ENCODE measurements around the gene NCOA1. TPM values are rescaled to one million over a fixed set of nuclear protein-coding genes. Genes with fewer than 3 reads are reported as not detected.

NCOA1 gene
- total RNA-seq, 1 experiment from 2014 or later: 4.1 TPM

DNA sequence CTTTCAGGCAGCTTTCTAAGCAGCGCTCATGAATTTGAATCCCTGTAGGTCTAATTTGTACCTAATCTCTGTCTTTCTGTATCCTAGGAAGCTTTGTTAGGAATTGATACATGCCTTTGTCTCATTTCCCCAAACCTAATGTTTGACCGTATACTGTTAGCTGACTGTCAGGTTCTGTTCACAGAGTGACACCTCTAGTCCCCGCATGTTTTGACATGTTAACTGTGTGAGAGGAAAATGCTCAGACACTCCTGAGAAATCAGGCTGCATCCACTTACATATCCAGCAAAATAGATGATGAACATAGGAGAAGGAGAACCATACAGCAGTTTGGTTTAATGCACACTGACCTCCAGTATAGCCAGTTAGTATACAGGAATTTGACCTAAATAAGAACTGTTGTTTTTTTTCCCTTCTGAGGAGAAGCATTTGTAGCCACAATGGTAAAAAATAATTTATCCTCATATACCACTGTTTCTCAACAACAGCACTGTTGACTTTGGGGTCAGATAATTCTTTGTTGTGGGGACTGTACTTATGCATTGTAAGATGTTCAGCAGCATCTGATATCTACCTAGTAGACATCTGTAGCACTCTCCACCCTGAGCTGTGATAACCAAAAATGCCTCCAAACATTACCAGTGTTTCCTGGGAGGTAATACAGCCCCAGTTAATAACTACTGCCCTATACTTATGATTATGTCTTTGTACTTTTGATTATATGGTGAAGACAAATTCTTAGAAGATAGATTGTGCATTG lies 130.9 kb downstream of the NCOA1 start:
- 0 out of 2 replicates have a peak, but pooled peaks cover 8% of the 10 kb centered on the region for H4K20me1 ChIP-seq (ENCODE audit: insufficient read depth, low read depth, low read length)
- no peaks in the 10 kb centered on the region for H3K9me2 ChIP-seq (replicated peaks; ENCODE audit: insufficient read depth, low read length)
- no peak for DNase-seq
- no peak overlapping the region for H3K27ac ChIP-seq (ENCODE audit: low read length)
- H3K9me3 ChIP-seq (ENCODE audit: low read length): no peaks in the 10 kb centered on the region
- no peak overlapping the region for H3K9ac ChIP-seq (ENCODE audit: low read length)
- no peaks in the 10 kb centered on the region for H3K27me3 ChIP-seq (ENCODE audit: low read length)
- no peak overlapping the region for H2AFZ ChIP-seq (ENCODE audit: low read length)
- no peaks in the 10 kb centered on the region for H3K4me1 ChIP-seq (ENCODE audit: low read length)
- H3K79me2 ChIP-seq (ENCODE audit: low read length): no peaks in the 10 kb centered on the region
- no peaks in the 10 kb centered on the region for H3K36me3 ChIP-seq (ENCODE audit: insufficient read depth, low read length)
- H3K4me3 ChIP-seq (ENCODE audit: low read length): no peak overlapping the region
- H3K4me2 ChIP-seq (ENCODE audit: low read depth, low read length, poor library complexity, severe bottlenecking): no peak overlapping the region

DNA sequence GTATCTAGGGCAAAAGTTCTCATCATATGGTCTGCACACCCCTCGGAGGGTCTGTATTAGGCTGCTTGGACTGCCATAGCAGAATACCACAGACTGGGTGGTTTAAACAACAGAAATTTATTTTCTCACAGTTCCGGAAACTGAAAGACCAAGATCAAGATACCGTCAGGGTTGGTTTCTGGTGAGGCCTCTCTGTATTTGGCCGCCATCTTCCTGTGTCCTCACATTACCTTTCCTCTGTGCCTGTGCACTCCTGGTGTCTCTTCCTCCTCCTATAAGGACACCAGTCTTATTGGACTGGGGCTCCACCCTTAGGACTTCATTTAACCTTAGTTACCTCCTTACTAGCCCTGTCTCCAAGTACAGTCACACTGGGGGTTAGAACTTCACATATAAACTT lies 132.5 kb downstream of the NCOA1 start:
- H3K4me3 ChIP-seq (ENCODE audit: low read length): no peak overlapping the region
- H3K79me2 ChIP-seq (ENCODE audit: low read length): no peaks in the 10 kb centered on the region
- no peak overlapping the region for H3K27ac ChIP-seq (ENCODE audit: low read length)
- no peaks in the 10 kb centered on the region for H3K9me2 ChIP-seq (replicated peaks; ENCODE audit: insufficient read depth, low read length)
- H3K36me3 ChIP-seq (ENCODE audit: insufficient read depth, low read length): no peaks in the 10 kb centered on the region
- no peaks in the 10 kb centered on the region for H3K27me3 ChIP-seq (ENCODE audit: low read length)
- no peak overlapping the region for H2AFZ ChIP-seq (ENCODE audit: low read length)
- no peaks in the 10 kb centered on the region for H3K4me1 ChIP-seq (ENCODE audit: low read length)
- no peak overlapping the region for H3K4me2 ChIP-seq (ENCODE audit: low read depth, low read length, poor library complexity, severe bottlenecking)
- H3K9ac ChIP-seq (ENCODE audit: low read length): no peak overlapping the region
- 0 out of 2 replicates have a peak, but pooled peaks cover 8% of the 10 kb centered on the region for H4K20me1 ChIP-seq (ENCODE audit: insufficient read depth, low read depth, low read length)
- no peaks in the 10 kb centered on the region for H3K9me3 ChIP-seq (ENCODE audit: low read length)
- DNase-seq: peak; percentile 32

DNA sequence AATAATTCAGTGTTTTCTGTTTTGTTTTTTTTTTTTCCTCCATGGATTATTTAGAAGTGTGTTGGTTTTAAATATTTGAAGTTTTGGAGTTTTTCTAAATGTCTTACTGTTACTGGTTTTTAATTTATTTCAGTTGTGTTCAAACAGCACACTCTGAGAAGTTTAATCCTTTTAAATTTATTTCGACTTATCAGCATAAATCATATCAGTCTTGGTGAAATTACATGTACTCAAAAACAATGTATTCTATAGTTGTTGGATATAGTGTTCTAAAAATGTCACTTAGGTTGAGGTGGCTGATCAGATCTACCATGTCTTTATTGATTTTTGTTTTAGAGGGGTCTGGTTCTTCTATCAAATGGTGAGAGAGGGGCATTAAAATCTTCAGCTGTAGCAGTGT lies 134.7 kb downstream of the NCOA1 start:
- Histone ChIP-seq H3K36me3 (ENCODE audit: insufficient read depth, low read length) (no peaks in the 10 kb centered on the region), H3K27me3 (ENCODE audit: low read length) (no peaks in the 10 kb centered on the region), H3K9ac (ENCODE audit: low read length) (no peak overlapping the region), H3K9me3 (ENCODE audit: low read length) (no peaks in the 10 kb centered on the region), H4K20me1 (ENCODE audit: insufficient read depth, low read depth, low read length) (0 out of 2 replicates have a peak, but pooled peaks cover 8% of the 10 kb centered on the region), H3K4me1 (ENCODE audit: low read length) (no peaks in the 10 kb centered on the region), H3K79me2 (ENCODE audit: low read length) (no peaks in the 10 kb centered on the region), H3K27ac (ENCODE audit: low read length) (no peak overlapping the region), H3K4me3 (ENCODE audit: low read length) (no peak overlapping the region), H2AFZ (ENCODE audit: low read length) (no peak overlapping the region), H3K9me2 (replicated peaks; ENCODE audit: insufficient read depth, low read length) (no peaks in the 10 kb centered on the region), H3K4me2 (ENCODE audit: low read depth, low read length, poor library complexity, severe bottlenecking) (no peak overlapping the region)
- DNase-seq: no peak

DNA sequence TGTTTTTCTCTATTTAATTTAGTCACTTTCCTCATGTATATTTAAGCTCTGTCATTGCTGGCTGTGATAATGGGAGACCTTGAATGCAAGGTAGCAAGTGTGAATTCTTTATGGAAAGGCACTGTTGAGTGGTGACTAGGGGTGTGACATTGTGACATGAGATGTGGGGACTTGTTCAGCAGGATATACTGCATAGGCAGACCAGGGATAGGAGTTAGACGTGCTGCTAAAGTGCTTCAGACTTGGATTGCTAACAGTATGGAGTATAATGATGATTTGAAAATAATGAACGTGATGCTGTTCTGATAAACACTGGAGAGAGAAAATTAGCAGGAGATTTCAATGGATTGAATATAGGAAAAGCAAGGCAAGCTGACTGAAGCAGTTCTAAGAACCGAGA lies 135.1 kb downstream of the NCOA1 start:
- no peak overlapping the region for H3K4me2 ChIP-seq (ENCODE audit: low read depth, low read length, poor library complexity, severe bottlenecking)
- no peaks in the 10 kb centered on the region for H3K9me2 ChIP-seq (replicated peaks; ENCODE audit: insufficient read depth, low read length)
- no peaks in the 10 kb centered on the region for H3K9me3 ChIP-seq (ENCODE audit: low read length)
- peak; percentile 28 for DNase-seq
- H3K36me3 ChIP-seq (ENCODE audit: insufficient read depth, low read length): no peaks in the 10 kb centered on the region
- no peak overlapping the region for H3K9ac ChIP-seq (ENCODE audit: low read length)
- no peaks in the 10 kb centered on the region for H3K27me3 ChIP-seq (ENCODE audit: low read length)
- H3K27ac ChIP-seq (ENCODE audit: low read length): no peak overlapping the region
- H2AFZ ChIP-seq (ENCODE audit: low read length): no peak overlapping the region
- 0 out of 2 replicates have a peak, but pooled peaks cover 8% of the 10 kb centered on the region for H4K20me1 ChIP-seq (ENCODE audit: insufficient read depth, low read depth, low read length)
- no peaks in the 10 kb centered on the region for H3K4me1 ChIP-seq (ENCODE audit: low read length)
- no peak overlapping the region for H3K4me3 ChIP-seq (ENCODE audit: low read length)
- no peaks in the 10 kb centered on the region for H3K79me2 ChIP-seq (ENCODE audit: low read length)

DNA sequence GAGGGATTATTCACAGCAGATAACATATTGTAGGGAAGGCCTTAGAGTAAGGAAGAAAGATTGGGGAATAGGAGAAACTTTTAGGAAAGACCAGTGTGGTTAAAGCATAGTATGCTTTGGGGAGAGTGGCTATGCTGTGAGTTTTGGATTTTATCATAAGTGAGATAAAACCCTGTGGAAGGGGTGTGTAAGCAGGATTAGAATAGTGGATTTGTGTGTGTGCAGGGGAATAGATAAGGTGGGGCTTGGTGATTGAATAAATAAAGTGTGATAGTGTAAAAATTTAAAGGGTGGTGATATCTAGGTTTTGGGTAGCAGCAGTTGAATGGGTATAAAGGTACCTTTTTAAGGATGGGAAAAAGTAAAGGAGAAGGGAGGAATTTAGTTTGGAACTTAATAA lies 137.7 kb downstream of the NCOA1 start:
- no peaks in the 10 kb centered on the region for H3K4me1 ChIP-seq (ENCODE audit: low read length)
- no peak overlapping the region for H3K4me3 ChIP-seq (ENCODE audit: low read length)
- no peaks in the 10 kb centered on the region for H3K9me3 ChIP-seq (ENCODE audit: low read length)
- H3K4me2 ChIP-seq (ENCODE audit: low read depth, low read length, poor library complexity, severe bottlenecking): no peak overlapping the region
- no peak overlapping the region for H3K27ac ChIP-seq (ENCODE audit: low read length)
- peak; percentile 9 for DNase-seq
- H3K36me3 ChIP-seq (ENCODE audit: insufficient read depth, low read length): no peaks in the 10 kb centered on the region
- H4K20me1 ChIP-seq (ENCODE audit: insufficient read depth, low read depth, low read length): no peaks in the 10 kb centered on the region
- no peaks in the 10 kb centered on the region for H3K79me2 ChIP-seq (ENCODE audit: low read length)
- H3K9me2 ChIP-seq (replicated peaks; ENCODE audit: insufficient read depth, low read length): no peaks in the 10 kb centered on the region
- no peaks in the 10 kb centered on the region for H3K27me3 ChIP-seq (ENCODE audit: low read length)
- H2AFZ ChIP-seq (ENCODE audit: low read length): no peak overlapping the region
- no peak overlapping the region for H3K9ac ChIP-seq (ENCODE audit: low read length)

DNA sequence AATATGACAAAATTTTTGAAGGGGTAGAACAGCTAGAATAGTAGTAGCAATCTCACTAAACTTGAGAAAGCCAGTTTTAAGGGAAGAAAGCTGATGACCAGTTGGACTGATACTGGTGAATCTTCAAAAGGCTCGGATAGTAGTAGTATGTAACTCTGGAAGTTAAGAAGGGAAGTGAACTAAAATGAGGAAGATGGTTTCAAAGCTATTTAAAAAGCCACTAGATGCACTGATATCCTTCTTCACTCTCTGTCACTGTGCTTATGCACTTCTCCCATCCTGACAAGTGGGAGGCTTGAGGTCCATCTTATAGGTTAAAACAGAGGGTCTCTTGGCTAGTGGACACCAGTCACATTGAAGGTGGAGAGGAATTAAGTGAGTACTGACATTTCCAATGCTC lies 141.1 kb downstream of the NCOA1 start:
- H3K4me3 ChIP-seq (ENCODE audit: low read length): no peak overlapping the region
- no peak overlapping the region for H3K9ac ChIP-seq (ENCODE audit: low read length)
- H3K36me3 ChIP-seq (ENCODE audit: insufficient read depth, low read length): no peaks in the 10 kb centered on the region
- DNase-seq: peak; percentile 33
- H3K4me2 ChIP-seq (ENCODE audit: low read depth, low read length, poor library complexity, severe bottlenecking): no peak overlapping the region
- no peaks in the 10 kb centered on the region for H3K9me2 ChIP-seq (replicated peaks; ENCODE audit: insufficient read depth, low read length)
- H4K20me1 ChIP-seq (ENCODE audit: insufficient read depth, low read depth, low read length): no peaks in the 10 kb centered on the region
- H2AFZ ChIP-seq (ENCODE audit: low read length): no peak overlapping the region
- no peaks in the 10 kb centered on the region for H3K4me1 ChIP-seq (ENCODE audit: low read length)
- no peaks in the 10 kb centered on the region for H3K9me3 ChIP-seq (ENCODE audit: low read length)
- no peak overlapping the region for H3K27ac ChIP-seq (ENCODE audit: low read length)
- no peaks in the 10 kb centered on the region for H3K79me2 ChIP-seq (ENCODE audit: low read length)
- H3K27me3 ChIP-seq (ENCODE audit: low read length): no peaks in the 10 kb centered on the region

DNA sequence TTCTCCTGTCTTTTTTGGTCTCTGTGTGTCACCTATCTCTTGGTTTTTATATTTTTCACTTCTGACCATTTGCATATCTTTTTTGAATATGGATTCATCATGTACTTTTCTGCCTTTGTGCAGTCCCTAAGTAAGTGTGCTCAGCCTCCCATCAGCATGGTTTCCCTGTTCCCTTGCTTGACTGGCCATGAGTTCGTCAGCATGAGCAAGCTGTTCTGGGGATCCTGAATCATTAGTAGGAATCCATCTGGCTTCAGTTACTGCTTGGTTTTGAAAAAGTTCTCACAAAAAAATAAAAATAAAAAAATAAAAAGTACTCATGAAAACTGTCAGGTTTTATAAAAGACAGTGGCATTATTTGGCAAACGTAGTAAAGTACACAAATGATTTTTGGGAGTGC lies 144.1 kb downstream of the NCOA1 start:
- H3K36me3 ChIP-seq (ENCODE audit: insufficient read depth, low read length): no peaks in the 10 kb centered on the region
- H3K27ac ChIP-seq (ENCODE audit: low read length): no peak overlapping the region
- no peak overlapping the region for H3K4me3 ChIP-seq (ENCODE audit: low read length)
- peaks cover 1% of the 10 kb centered on the region; the same call in 1 of the 2 replicates for H3K4me1 ChIP-seq (ENCODE audit: low read length)
- H2AFZ ChIP-seq (ENCODE audit: low read length): no peak overlapping the region
- no peaks in the 10 kb centered on the region for H3K79me2 ChIP-seq (ENCODE audit: low read length)
- H4K20me1 ChIP-seq (ENCODE audit: insufficient read depth, low read depth, low read length): no peaks in the 10 kb centered on the region
- no peak overlapping the region for H3K4me2 ChIP-seq (ENCODE audit: low read depth, low read length, poor library complexity, severe bottlenecking)
- H3K9me2 ChIP-seq (replicated peaks; ENCODE audit: insufficient read depth, low read length): no peaks in the 10 kb centered on the region
- no peak overlapping the region for H3K9ac ChIP-seq (ENCODE audit: low read length)
- H3K27me3 ChIP-seq (ENCODE audit: low read length): no peaks in the 10 kb centered on the region
- H3K9me3 ChIP-seq (ENCODE audit: low read length): no peaks in the 10 kb centered on the region
- peak; percentile 39 for DNase-seq

DNA sequence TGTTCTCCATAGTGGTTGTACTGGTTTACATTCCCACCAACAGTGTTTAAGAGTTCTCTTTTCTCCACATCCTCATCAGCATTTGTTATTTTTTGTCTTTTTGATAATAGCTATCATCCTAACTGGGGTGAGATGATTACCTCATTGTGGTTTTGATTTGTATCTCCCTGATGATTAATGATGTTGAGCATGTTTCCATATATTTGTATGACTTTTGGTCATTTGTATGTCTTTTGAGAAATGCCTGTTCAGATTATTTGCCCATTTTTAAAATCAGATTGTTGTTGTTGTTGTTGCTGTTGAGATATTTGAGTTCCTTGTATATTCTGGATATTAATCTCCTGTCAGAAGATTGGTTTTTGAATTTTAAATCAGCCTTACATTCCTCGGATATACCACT lies 147.5 kb downstream of the NCOA1 start:
- Histone ChIP-seq H3K36me3 (ENCODE audit: insufficient read depth, low read length) (no peaks in the 10 kb centered on the region), H3K4me2 (ENCODE audit: low read depth, low read length, poor library complexity, severe bottlenecking) (no peak overlapping the region), H3K27me3 (ENCODE audit: low read length) (no peaks in the 10 kb centered on the region), H3K79me2 (ENCODE audit: low read length) (no peaks in the 10 kb centered on the region), H3K9me2 (replicated peaks; ENCODE audit: insufficient read depth, low read length) (no peaks in the 10 kb centered on the region), H4K20me1 (ENCODE audit: insufficient read depth, low read depth, low read length) (no peaks in the 10 kb centered on the region), H3K4me1 (ENCODE audit: low read length) (peaks cover 4% of the 10 kb centered on the region; the same call in 1 of the 2 replicates), H2AFZ (ENCODE audit: low read length) (no peak overlapping the region), H3K4me3 (ENCODE audit: low read length) (no peak overlapping the region), H3K9me3 (ENCODE audit: low read length) (no peaks in the 10 kb centered on the region), H3K27ac (ENCODE audit: low read length) (no peak overlapping the region), H3K9ac (ENCODE audit: low read length) (no peak overlapping the region)
- DNase-seq: peak; percentile 15

Measured in Karpas-422 (cell line).